ENCODE measurements around the gene GPR132. TPM values are rescaled to one million over a fixed set of nuclear protein-coding genes. Genes with fewer than 3 reads are reported as not detected.
A peak's percentile ranks its signal among the peaks of the same experiment; 100 is the strongest.

The GPR132 gene
- total RNA-seq, 1 donor from 2014 or later, result 48.5 TPM

DNA sequence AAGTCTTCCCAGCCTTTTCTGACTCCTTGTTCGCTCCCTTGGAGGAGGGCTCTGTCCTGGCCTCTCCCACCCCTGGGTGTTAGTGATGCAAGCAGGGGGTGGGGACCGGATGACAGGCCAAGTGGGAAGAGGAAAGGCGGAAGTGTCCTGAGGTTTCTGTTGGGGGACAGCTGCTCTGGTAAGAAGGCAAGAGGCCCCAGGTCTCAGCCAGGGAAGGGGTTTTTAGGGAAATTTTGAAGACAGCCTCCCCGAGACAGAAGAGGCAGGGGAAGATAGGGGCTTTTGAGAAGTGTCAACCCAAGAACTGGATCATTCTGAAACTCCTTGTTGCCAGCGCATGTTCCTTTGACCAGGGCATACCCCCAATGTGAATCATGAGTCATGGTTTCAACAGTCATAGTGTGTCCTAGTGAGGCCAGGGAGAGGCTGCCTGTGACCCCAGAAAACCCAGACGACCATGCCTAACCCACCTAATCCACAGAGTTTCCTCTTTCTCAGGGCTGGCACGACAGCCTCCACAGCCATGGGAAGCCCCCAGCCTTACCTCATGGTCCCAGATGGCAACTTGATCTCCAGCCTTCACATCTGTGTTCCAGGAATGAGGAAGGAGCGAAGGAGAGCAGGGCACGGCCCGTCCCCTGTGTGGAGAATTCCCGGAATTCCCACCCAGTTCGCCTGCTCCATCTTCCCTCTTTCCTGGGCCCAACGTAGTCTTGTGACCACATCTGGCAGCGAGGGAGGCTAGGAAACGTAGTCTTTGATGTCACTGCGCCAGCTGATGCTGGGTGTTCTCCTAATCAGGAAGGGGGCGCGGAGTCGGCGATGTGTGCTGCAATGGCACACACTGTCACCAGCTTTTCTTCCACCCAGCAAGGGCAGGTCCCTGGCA lies 4.9 kb upstream of the GPR132 start:
- Mint-ChIP-seq H3K27ac (peak overlapping the region; percentile 92), H3K4me1 (peaks cover 71% of the 10 kb centered on the region), H3K36me3 (ENCODE audit: low read depth) (no peaks in the 10 kb centered on the region), H3K9me3 (no peaks in the 10 kb centered on the region), H3K27me3 (no peaks in the 10 kb centered on the region), H3K4me3 (peak overlapping the region; percentile 67)
- intact Hi-C loops (cut with micrococcal nuclease), result loop anchor here (1.0 kb wide), 2 partner anchors 9 to 16 kb away; no protein-coding TSS in a partner anchor
- ChIA-PET POLR2A (interaction anchor here (0.6 to 3.0 kb wide), 10 partner anchors 8 to 147 kb away, joined by 3 to 26 read pairs (median 4); partner anchors contain the start of genes CDCA4 and PLD4), CTCF (interaction anchor here (1.3 to 2.9 kb wide), 3 partner anchors 9 to 20 kb away, joined by 3 to 18 read pairs (median 6); no protein-coding TSS in a partner anchor)
- ATAC-seq (ENCODE audit: low read depth) (peak; percentile 43), DNase-seq (no peak)
- TF ChIP-seq, protein P1, sequence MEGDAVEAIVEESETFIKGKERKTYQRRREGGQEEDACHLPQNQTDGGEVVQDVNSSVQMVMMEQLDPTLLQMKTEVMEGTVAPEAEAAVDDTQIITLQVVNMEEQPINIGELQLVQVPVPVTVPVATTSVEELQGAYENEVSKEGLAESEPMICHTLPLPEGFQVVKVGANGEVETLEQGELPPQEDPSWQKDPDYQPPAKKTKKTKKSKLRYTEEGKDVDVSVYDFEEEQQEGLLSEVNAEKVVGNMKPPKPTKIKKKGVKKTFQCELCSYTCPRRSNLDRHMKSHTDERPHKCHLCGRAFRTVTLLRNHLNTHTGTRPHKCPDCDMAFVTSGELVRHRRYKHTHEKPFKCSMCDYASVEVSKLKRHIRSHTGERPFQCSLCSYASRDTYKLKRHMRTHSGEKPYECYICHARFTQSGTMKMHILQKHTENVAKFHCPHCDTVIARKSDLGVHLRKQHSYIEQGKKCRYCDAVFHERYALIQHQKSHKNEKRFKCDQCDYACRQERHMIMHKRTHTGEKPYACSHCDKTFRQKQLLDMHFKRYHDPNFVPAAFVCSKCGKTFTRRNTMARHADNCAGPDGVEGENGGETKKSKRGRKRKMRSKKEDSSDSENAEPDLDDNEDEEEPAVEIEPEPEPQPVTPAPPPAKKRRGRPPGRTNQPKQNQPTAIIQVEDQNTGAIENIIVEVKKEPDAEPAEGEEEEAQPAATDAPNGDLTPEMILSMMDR (IDR thresholded peaks at IDR 0.05), result no peak

- Mint-ChIP-seq H3K27me3 (no peaks in the 10 kb centered on the region), H3K36me3 (ENCODE audit: low read depth) (peaks cover 3% of the 10 kb centered on the region), H3K9me3 (no peaks in the 10 kb centered on the region), H3K4me3 (peak overlapping the region; percentile 67), H3K4me1 (peaks cover 72% of the 10 kb centered on the region), H3K27ac (peak overlapping the region; percentile 92)
- no peak for DNase-seq
- TF ChIP-seq, protein P1 (IDR thresholded peaks at IDR 0.05), result no peak
- intact Hi-C loops (cut with micrococcal nuclease), result no loop called here
- ATAC-seq (ENCODE audit: low read depth), result no peak
- CTCF ChIA-PET, result no interaction called here
- POLR2A ChIA-PET, result interaction anchor here (0.8 to 2.0 kb wide), 3 partner anchors 11 to 145 kb away, joined by 3 to 6 read pairs (median 4); partner anchors contain the start of gene PLD4
These were observed 4.3 kb upstream of the GPR132 start for GRCh38 chr14:105069522-105069870.

DNA sequence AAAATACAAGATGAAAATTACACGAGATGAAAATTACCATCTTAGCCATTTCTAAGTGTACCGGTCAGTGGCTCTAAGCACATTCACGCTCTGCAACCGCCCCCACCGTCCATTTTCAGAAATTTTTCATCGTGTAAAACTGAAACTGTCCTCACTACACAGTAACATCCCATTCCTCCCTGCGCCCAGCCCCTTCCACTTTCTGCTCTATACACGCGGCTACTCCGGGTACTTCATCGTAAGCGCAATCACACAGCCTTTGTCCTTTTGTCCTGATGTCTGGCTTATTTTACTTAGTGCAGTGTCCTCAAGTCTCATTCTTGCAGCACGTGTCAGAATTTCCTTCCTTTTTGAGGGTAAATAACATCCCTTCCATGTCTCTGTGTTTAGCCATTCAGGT lies 3.6 kb upstream of the GPR132 start:
- DNase-seq, result no peak
- Mint-ChIP-seq H3K36me3 (ENCODE audit: low read depth) (peaks cover 5% of the 10 kb centered on the region), H3K27me3 (no peaks in the 10 kb centered on the region), H3K9me3 (no peaks in the 10 kb centered on the region), H3K4me1 (peaks cover 78% of the 10 kb centered on the region), H3K4me3 (peak overlapping the region; percentile 4), H3K27ac (peak overlapping the region; percentile 92)
- ATAC-seq (ENCODE audit: low read depth), result no peak
- TF ChIP-seq, protein P1 (IDR thresholded peaks at IDR 0.05), result no peak
- ChIA-PET POLR2A (interaction anchor here (0.8 kb wide), 1 partner anchor 23 kb away, joined by 3 read pairs; no protein-coding TSS in a partner anchor), CTCF (no interaction called here)
- intact Hi-C loops (cut with micrococcal nuclease), result no loop called here

- H3K4me3 Mint-ChIP-seq, result no peak overlapping the region
- intact Hi-C loops (cut with micrococcal nuclease), result no loop called here
These were observed 2.7 kb upstream of the GPR132 start for GRCh38 chr14:105067969-105068301.

More at GRCh38 chr14:105067969-105068301, 2.7 kb upstream of the GPR132 start:
- POLR2A ChIA-PET, result interaction anchor here (1.1 to 4.4 kb wide), 4 partner anchors 18 to 83 kb away, joined by 4 to 27 read pairs (median 12); partner anchors contain the start of genes CDCA4 and CLBA1
- TF ChIP-seq, protein P1 (IDR thresholded peaks at IDR 0.05), result no peak
- no peaks in the 10 kb centered on the region for H3K27me3 Mint-ChIP-seq
- peaks cover 5% of the 10 kb centered on the region for H3K36me3 Mint-ChIP-seq (ENCODE audit: low read depth)
- peak overlapping the region; percentile 92 for H3K27ac Mint-ChIP-seq
- DNase-seq (peak; percentile 14), ATAC-seq (ENCODE audit: low read depth) (no peak)
- H3K9me3 Mint-ChIP-seq, result no peaks in the 10 kb centered on the region
- CTCF ChIA-PET, result no interaction called here
- peaks cover 87% of the 10 kb centered on the region for H3K4me1 Mint-ChIP-seq

All from activated B cell treated with CpG ODN at 0.5 μM for 24 hours (primary cell).